NCI-H526 treated with DMSO at 0.1 percent for 48 hours (cell line): ENCODE measurements around the gene HAAO.

Source experiments
- DNase-seq: peaks from one replicate; lab custom pipeline; 2025; lab: John Stamatoyannopoulos, UW

Gene HAAO

DNA sequence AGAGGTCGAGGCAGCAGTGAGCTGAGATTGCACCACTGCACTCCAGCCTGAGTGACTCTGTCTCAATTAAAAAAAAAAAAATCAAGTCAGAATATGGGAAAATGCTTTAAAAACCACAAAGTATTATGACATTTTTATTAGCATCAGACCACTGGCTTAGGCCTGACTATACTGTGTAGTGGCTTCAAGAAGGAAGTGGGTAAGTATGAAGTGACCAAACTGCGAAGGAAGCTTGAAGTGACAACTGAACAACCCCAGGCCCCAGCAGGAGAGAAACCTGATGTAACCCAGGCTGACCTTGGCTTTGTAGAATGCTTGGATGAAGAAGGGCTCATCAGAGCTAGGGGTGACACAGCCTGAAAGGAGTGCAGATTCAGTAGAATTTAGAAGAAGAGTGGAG lies 21.4 kb upstream of the HAAO start:
- no peak for DNase-seq

DNA sequence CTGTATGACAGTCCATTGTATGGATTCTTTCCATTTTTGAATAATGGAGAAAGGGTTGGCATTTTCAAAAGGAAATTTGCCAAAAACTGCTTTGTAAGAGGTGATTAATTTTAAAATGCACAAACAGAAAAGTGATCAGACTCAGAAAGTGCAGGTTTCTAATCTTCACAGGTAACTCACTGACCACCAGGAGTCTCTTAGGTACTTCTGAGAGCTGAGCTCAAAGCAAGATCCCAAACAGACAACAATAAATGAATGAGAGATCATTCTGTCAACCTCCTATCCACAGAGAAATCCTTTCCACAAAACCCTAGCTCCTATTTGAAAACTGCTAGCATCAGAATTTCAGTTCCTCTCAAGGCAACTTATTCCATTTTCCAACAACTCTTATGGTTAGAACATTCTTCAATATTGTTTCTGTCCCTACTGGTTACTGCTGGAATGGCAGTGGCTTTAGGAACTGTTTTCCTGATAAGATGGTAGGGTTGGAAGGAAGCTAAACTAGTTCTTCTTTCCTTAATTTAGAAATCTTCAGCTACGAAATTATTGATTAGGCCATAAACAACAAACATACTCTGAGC lies 20.6 kb upstream of the HAAO start:
- no peak for DNase-seq

DNA sequence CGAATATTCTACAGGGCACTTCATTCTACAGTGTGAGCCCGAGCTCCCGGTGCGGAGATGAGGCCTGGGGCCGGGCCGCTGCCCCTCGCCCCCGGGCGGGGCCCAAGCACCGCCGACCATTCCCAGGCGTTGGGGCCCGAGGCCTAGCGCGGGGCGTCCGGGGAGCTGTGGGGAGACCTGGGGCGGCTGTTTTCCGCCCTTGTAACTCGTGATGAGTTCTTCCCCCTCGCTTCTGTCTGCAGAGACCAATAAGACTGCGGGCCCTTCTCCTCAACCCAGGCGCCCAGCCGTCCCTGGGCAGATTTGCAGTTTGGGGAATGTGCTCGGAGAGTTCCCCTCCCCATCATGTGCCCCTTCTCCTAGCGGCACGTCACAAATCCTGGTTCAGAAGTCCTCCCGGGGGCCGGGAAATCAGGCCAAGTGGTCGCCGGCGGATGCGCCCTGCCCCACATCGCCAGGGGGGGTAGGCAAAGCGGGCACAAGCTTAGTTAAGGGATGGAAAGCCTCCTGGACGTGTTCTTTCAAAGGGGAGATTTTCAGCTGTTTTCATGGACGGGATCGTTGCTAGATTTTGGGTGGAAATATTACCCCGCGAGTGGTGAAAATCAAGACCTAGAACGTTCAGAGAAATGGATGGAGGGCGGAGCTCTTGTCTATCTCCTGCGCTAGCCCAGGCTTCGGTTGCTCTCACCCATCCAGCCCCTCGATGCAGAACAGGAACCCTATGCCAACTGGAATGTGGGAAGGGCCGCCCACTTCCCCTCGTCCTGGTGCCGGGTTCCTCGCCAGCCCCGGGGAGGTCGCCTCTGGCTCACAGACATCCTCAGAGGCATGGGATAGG lies 18.8 kb upstream of the HAAO start:
- DNase-seq = peak; percentile 15

- peak; percentile 95 for DNase-seq
Observed at GRCh38 chr2:42810121-42810970, 18.0 kb upstream of the HAAO start.

- DNase-seq = peak; percentile 58
Observed at GRCh38 chr2:42809819-42810120, 17.4 kb upstream of the HAAO start.

DNA sequence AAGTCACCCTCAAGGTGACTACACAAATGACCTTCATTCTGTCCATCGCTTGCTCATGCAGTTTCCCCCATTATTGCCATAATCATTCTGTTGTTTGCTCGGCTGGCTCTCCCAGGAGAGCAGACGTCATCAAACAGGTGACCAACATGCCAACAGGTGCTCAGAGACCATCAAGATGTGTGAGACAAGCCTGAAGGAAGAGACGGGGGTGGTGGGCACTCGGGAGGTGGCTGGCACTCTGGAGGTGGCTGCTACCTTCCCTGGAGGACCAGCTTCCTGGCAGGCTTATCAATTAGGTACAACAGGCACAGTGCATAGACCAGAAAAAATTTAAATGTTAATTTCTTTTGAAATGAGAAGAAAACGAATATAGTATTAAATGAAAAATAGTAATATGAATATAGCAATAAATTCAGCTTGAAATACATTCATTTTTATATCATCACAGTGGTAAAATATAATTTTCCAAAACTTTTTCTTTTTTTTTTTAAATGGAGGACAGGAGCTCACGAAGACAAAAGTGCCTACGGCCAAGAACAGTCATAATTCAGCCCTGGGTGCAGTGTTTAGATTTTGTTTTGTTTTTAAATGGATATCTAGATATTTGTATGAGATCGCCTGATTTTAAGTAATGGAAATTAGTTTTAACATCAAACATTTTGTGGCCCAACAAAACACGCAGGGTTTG lies 16.9 kb upstream of the HAAO start:
- DNase-seq = peak; percentile 53

DNA sequence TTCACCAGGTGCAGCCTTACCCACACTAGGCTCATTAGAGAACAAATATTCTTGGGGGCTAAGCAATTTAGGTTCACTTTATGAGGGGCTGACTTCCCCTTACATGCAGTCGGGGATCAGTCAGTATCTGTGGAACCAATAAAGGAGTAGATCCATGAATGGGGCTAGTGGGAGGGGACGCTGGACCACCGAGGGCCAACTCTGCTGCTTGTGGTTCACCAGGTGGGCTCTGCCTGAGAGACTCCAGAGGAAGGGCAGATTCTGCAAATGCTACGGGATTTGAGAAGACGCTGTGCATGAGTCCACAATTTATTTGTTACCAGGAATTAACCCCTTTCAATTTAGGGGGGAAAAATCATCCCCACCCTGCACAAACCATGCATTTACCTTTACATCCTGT lies 15.9 kb upstream of the HAAO start:
- no peak for DNase-seq

DNA sequence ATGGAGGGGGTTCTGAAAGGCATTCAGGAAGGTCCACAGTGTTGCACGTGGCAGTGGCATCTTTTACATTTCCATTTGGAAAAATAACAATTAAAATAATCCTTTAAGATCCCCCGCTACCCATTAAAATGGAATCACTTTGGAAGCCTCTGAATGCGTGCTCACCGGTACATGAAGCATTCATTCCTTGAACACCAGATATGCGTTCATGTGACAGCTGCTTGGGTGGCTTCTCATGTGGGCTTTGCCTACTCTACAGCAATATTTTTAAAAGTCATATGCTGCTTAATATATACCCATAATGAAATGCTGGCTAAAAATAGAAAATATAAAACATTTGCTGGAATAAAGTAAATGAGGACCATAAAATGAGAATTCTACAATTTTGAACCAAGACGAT lies 14.4 kb upstream of the HAAO start:
- no peak for DNase-seq

DNA sequence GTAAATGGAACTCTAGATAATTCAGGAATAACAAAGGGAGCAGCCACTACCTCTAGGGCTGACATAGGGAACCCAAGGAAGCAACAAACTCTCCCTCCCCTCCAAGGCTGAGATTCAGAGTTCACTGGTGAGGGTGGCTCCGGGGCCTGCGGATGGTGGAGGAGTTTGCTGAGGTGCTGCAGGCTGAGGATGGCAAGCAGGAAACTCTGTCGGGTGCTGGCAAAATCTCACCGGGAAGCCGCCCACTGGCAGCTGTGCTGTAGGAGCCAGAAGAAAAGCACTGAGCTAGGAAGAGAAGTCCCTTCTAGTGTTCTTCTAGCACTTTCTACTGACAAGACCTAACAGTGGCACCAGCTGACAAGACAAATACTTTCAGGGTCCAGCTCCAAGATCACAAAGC lies 12.5 kb upstream of the HAAO start:
- no peak for DNase-seq

- no peak for DNase-seq
Observed at GRCh38 chr2:42804338-42804737, 12.0 kb upstream of the HAAO start.

DNA sequence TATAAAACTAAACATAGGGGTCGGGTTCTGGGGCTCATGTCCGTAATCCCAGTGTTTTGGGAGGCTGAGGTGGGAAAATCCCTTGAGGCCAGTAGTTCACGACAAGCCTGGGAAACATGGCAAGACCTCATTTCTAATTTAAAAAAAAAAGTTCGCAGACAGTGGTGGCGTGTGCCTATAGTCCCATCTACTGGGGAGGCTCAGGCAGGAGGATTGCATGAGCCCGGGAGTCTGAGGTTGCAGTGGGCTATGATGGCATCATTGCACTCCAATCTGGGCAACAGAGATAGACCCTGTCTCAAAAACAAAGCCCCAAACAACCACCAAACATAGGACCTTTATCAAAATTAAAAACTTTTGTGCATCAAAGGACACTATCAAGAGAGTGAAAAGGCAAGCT lies 9.8 kb upstream of the HAAO start:
- no peak for DNase-seq

- DNase-seq = no peak
Observed at GRCh38 chr2:42801381-42801780, 9.0 kb upstream of the HAAO start.

- no peak for DNase-seq
Observed at GRCh38 chr2:42800981-42801380, 8.6 kb upstream of the HAAO start.

DNA sequence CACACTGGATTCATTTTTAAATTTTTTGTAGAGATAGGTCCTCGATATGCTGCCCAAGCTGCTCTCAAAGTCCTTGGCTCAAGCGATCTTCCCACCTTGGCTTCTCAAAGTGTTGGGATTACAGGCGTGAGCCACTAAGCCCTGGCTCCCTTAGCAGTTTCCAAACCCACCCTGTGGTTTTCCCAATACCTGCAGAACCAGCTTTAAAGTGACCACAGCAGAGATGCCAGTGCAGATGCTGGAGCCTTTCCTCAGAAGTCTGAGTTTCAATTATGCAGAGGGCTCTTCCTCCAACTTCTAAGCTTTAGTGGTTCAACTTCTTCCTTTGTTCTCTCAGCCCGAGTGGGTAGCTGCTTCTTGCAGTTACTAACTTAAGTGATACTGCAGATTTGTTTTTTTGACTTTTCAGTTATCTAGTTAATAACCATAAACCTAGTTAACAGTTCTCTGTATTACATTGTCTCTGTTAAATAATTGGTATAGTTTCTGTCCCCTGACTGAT lies 8.1 kb upstream of the HAAO start:
- no peak for DNase-seq

- DNase-seq = no peak
Observed at GRCh38 chr2:42799881-42800280, 7.5 kb upstream of the HAAO start.

- DNase-seq = no peak
Observed at GRCh38 chr2:42797281-42797680, 4.9 kb upstream of the HAAO start.

GRCh38 chr2:42796427-42797248 lies 4.3 kb upstream of the HAAO start:
- no peak for DNase-seq

GRCh38 chr2:42795841-42796301 lies 3.5 kb upstream of the HAAO start:
- no peak for DNase-seq

- no peak for DNase-seq
Observed at GRCh38 chr2:42795275-42795674, 2.9 kb upstream of the HAAO start.

- no peak for DNase-seq
Observed at GRCh38 chr2:42794271-42795046, 2.1 kb upstream of the HAAO start.
